ENCODE results near the gene DNAJA3. TPM values are rescaled to one million over a fixed set of nuclear protein-coding genes. Genes with fewer than 3 reads are reported as not detected.

The DNAJA3 gene
- total and polyA plus RNA-seq, 5 donors, result 40.4 to 54.0 (median 48.4) TPM

GRCh38 chr16:4467916-4468315, 42.2 kb downstream of the DNAJA3 start:
- ATAC-seq, result no peak
- Histone ChIP-seq H3K4me3 (ENCODE audit: low read length) (no peak overlapping the region), H3K9me3 (ENCODE audit: control insufficient read depth, low read length) (no peaks in the 10 kb centered on the region), H3K27ac (ENCODE audit: low read length) (no peak overlapping the region), H3K27me3 (ENCODE audit: control insufficient read depth, insufficient read depth) (no peaks in the 10 kb centered on the region), H3K4me1 (ENCODE audit: control insufficient read depth, insufficient read depth, low read length) (no peaks in the 10 kb centered on the region)
- intact Hi-C loops (cut with DNase I), result no loop called here
- no peak for DNase-seq
- WGBS, result 96% methylated on average over 16 of the region's 16 CpGs

- Histone ChIP-seq H3K9me3 (ENCODE audit: control insufficient read depth, low read length) (no peaks in the 10 kb centered on the region), H3K27me3 (ENCODE audit: control insufficient read depth, insufficient read depth) (no peaks in the 10 kb centered on the region), H3K4me1 (ENCODE audit: control insufficient read depth, insufficient read depth, low read length) (no peaks in the 10 kb centered on the region), H3K27ac (ENCODE audit: low read length) (no peak overlapping the region), H3K4me3 (ENCODE audit: low read length) (no peak overlapping the region)
- DNase-seq (no peak), ATAC-seq (no peak)
- intact Hi-C loops (cut with DNase I), result no loop called here
- WGBS, result 91% methylated on average over 10 of the region's 10 CpGs
Observed at GRCh38 chr16:4468972-4469371, 43.3 kb downstream of the DNAJA3 start.

- Histone ChIP-seq H3K27me3 (ENCODE audit: control insufficient read depth, insufficient read depth) (no peaks in the 10 kb centered on the region), H3K9me3 (ENCODE audit: control insufficient read depth, low read length) (no peaks in the 10 kb centered on the region), H3K27ac (ENCODE audit: low read length) (no peak overlapping the region), H3K4me1 (ENCODE audit: control insufficient read depth, insufficient read depth, low read length) (no peaks in the 10 kb centered on the region), H3K4me3 (ENCODE audit: low read length) (no peak overlapping the region)
- 95% methylated on average over 5 of the region's 5 CpGs for WGBS
- DNase-seq (no peak), ATAC-seq (no peak)
- intact Hi-C loops (cut with DNase I), result no loop called here
Observed at GRCh38 chr16:4471869-4472268, 46.2 kb downstream of the DNAJA3 start.

GRCh38 chr16:4472880-4473279, 47.2 kb downstream of the DNAJA3 start:
- no peak for DNase-seq
- no peaks in the 10 kb centered on the region for H3K27me3 ChIP-seq (ENCODE audit: control insufficient read depth, insufficient read depth)
- 75% methylated on average over 4 of the region's 4 CpGs for WGBS
- ATAC-seq, result no peak
- H3K4me3 ChIP-seq (ENCODE audit: low read length), result no peak overlapping the region
- H3K4me1 ChIP-seq (ENCODE audit: control insufficient read depth, insufficient read depth, low read length), result peaks cover under 1% of the 10 kb centered on the region
- H3K9me3 ChIP-seq (ENCODE audit: control insufficient read depth, low read length), result no peaks in the 10 kb centered on the region
- intact Hi-C loops (cut with DNase I), result no loop called here
- no peak overlapping the region for H3K27ac ChIP-seq (ENCODE audit: low read length)

- Histone ChIP-seq H3K4me3 (ENCODE audit: low read length) (peak within 1 kb of the TSS; percentile 71), H3K27ac (ENCODE audit: low read length) (no peak within 1 kb of the TSS), H3K27me3 (ENCODE audit: control insufficient read depth, insufficient read depth) (no peaks in the 10 kb centered on the region), H3K9me3 (ENCODE audit: control insufficient read depth, low read length) (no peaks in the 10 kb centered on the region), H3K4me1 (ENCODE audit: control insufficient read depth, insufficient read depth, low read length) (peaks cover 3% of the 10 kb centered on the region)
- intact Hi-C loops (cut with DNase I), result no loop called here
- DNase-seq (peak; percentile 91 to 97 (median 95)), ATAC-seq (peak; percentile 64 to 67)
- WGBS, result 2% methylated on average over 60 of the region's 60 CpGs
Observed at GRCh38 chr16:4474192-4474961, 48.7 kb downstream of the DNAJA3 start, which contains the start of gene NMRAL1. Gene NMRAL1 (minus strand): TSS chr16:4474625. CDS start chr16:4474132, 493 bp downstream.

- 8% methylated on average over 70 of the region's 70 CpGs for WGBS
- ATAC-seq (peak; percentile 96), DNase-seq (peak; percentile 92 to 97 (median 97))
- peak within 1 kb of the TSS; percentile 86 for H3K27ac ChIP-seq (ENCODE audit: low read length)
- peak within 1 kb of the TSS; percentile 81 for H3K4me3 ChIP-seq (ENCODE audit: low read length)
- intact Hi-C loops (cut with DNase I), result loop anchor here in 1 of 4 donors (5.0 kb wide), 1 partner anchor 51 kb away; no protein-coding TSS in a partner anchor
- no peaks in the 10 kb centered on the region for H3K9me3 ChIP-seq (ENCODE audit: control insufficient read depth, low read length)
- peaks cover 3% of the 10 kb centered on the region for H3K4me1 ChIP-seq (ENCODE audit: control insufficient read depth, insufficient read depth, low read length)
- no peaks in the 10 kb centered on the region for H3K27me3 ChIP-seq (ENCODE audit: control insufficient read depth, insufficient read depth)
Observed at GRCh38 chr16:4475880-4476788, 50.5 kb downstream of the DNAJA3 start, which contains the start of gene HMOX2. Gene HMOX2 (plus strand): TSS chr16:4476398. CDS start chr16:4505525, 29,127 bp downstream.

GRCh38 chr16:4477966-4478365, 52.3 kb downstream of the DNAJA3 start:
- ATAC-seq (no peak), DNase-seq (no peak)
- intact Hi-C loops (cut with DNase I), result loop anchor here in 1 of 4 donors (5.0 kb wide), 1 partner anchor 49 kb away; no protein-coding TSS in a partner anchor
- Histone ChIP-seq H3K4me1 (ENCODE audit: control insufficient read depth, insufficient read depth, low read length) (peaks cover 7% of the 10 kb centered on the region), H3K27ac (ENCODE audit: low read length) (no peak overlapping the region), H3K9me3 (ENCODE audit: control insufficient read depth, low read length) (no peaks in the 10 kb centered on the region), H3K27me3 (ENCODE audit: control insufficient read depth, insufficient read depth) (no peaks in the 10 kb centered on the region), H3K4me3 (ENCODE audit: low read length) (no peak overlapping the region)
- WGBS, result 41% methylated on average over 2 of the region's 2 CpGs

- no peak overlapping the region for H3K4me3 ChIP-seq (ENCODE audit: low read length)
- no peaks in the 10 kb centered on the region for H3K27me3 ChIP-seq (ENCODE audit: control insufficient read depth, insufficient read depth)
- WGBS, result 39% methylated on average over 2 of the region's 2 CpGs
- no peaks in the 10 kb centered on the region for H3K9me3 ChIP-seq (ENCODE audit: control insufficient read depth, low read length)
- H3K4me1 ChIP-seq (ENCODE audit: control insufficient read depth, insufficient read depth, low read length), result peaks cover 9% of the 10 kb centered on the region
- DNase-seq (no peak), ATAC-seq (no peak)
- peak overlapping the region; percentile 30 for H3K27ac ChIP-seq (ENCODE audit: low read length)
- intact Hi-C loops (cut with DNase I), result no loop called here
Observed at GRCh38 chr16:4481526-4481925, 55.9 kb downstream of the DNAJA3 start.

GRCh38 chr16:4481963-4482362, 56.3 kb downstream of the DNAJA3 start:
- Histone ChIP-seq H3K9me3 (ENCODE audit: control insufficient read depth, low read length) (no peaks in the 10 kb centered on the region), H3K4me3 (ENCODE audit: low read length) (no peak overlapping the region), H3K4me1 (ENCODE audit: control insufficient read depth, insufficient read depth, low read length) (peaks cover 12% of the 10 kb centered on the region), H3K27me3 (ENCODE audit: control insufficient read depth, insufficient read depth) (no peaks in the 10 kb centered on the region), H3K27ac (ENCODE audit: low read length) (peak overlapping the region; percentile 61)
- 86% methylated on average over 1 of the region's 1 CpG for WGBS
- intact Hi-C loops (cut with DNase I), result no loop called here
- ATAC-seq (no peak), DNase-seq (no peak)

GRCh38 chr16:4486126-4486893, 60.6 kb downstream of the DNAJA3 start:
- H3K9me3 ChIP-seq (ENCODE audit: control insufficient read depth, low read length), result no peaks in the 10 kb centered on the region
- H3K27ac ChIP-seq (ENCODE audit: low read length), result peak overlapping the region; percentile 98
- intact Hi-C loops (cut with DNase I), result no loop called here
- peak; percentile 77 to 92 for ATAC-seq
- 58% methylated on average over 3 of the region's 3 CpGs for WGBS
- no peak overlapping the region for H3K4me3 ChIP-seq (ENCODE audit: low read length)
- no peak for DNase-seq
- no peaks in the 10 kb centered on the region for H3K27me3 ChIP-seq (ENCODE audit: control insufficient read depth, insufficient read depth)
- peaks cover 15% of the 10 kb centered on the region for H3K4me1 ChIP-seq (ENCODE audit: control insufficient read depth, insufficient read depth, low read length)

Data from right cardiac atrium (tissue), 5 donors.